Skeletal muscle cell (primary cell): ENCODE results near the gene SH3PXD2A.

Source experiments
- DNase-seq: peaks from one replicate; pipeline ENCODE4 v3.0.0-alpha.2; 2010; ENCODE audit warnings: low read depth
- H3K4me3 ChIP-seq: 2 replicates; pipeline ENCODE4 v1.5.1; 2011; ENCODE audit warnings: low read depth, mild to moderate bottlenecking, control low read depth, low read length, moderate library complexity

SH3PXD2A gene

DNA sequence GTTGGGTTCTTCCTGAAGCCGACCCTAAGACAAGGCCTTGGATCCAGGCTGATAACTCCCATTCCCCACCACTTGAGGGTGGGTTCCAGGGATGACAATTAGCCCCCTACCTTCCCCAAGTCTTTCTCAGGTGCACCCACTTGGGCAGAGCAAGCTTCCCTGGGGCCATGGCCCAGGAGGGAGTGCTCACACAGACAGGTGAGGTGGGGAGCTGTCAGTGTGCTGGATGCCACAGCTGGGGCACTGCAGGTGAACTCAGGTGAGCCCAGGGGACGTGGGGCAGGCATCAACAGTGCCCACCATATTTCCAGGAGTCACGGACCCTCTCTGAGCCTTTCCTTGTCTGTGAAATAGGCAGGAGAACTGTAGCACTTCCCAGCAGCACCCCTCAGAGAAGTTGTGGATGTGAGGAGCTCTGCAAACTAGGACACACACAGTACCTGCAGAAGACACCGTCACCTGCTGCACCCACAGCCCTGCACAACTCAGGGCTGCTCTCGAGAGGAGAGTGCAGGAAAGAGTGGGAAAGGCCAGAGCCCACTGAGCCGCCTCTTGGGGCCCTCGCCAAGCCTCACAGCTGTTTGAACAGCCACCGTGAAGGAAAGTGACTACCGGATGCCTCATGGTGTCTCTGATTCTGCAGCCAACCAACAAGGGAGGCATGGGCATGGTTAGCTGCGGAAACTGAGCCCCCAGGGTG, 17.9 kb downstream of the SH3PXD2A start:
- no peak for DNase-seq
- no peak overlapping the region for H3K4me3 ChIP-seq

DNA sequence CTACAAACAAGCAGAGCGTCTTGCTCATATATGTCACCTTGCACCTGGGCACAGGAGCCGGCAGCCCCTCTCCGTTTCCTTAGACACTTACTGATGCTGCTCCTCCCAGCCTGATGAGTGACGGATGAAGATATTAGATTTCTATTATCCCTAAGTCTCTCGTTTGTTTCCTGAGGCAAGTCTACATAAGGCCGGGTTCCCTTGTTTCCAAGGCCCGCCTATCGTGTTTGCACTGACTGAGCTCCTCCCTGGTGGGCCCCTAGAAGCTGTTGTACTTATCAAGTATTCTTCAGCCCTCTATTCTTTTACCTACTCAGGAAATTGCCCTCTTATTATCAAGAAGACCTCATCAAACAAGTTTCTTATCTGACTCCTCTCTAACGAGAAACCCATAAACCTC, 18.5 kb downstream of the SH3PXD2A start:
- DNase-seq = no peak

DNA sequence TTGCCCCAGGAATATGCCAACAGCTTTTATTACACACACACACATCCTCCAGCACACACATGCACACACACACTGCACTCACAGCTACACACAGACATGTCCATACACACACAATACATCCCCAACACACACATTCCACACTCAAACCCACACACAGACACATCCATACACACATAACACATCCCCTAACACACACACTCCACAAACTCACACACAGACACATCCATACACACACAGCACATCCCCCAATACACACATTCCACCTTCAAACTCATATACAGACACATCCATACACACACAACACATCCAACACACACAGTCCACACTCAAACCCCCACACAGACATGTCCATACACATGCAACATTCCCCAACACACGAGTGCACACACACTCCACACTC, 19.1 kb downstream of the SH3PXD2A start:
- no peak for DNase-seq
- H3K4me3 ChIP-seq = no peak overlapping the region

More for the DNA sequence above, 18.5 kb downstream of the SH3PXD2A start:
- H3K4me3 ChIP-seq = no peak overlapping the region

DNA sequence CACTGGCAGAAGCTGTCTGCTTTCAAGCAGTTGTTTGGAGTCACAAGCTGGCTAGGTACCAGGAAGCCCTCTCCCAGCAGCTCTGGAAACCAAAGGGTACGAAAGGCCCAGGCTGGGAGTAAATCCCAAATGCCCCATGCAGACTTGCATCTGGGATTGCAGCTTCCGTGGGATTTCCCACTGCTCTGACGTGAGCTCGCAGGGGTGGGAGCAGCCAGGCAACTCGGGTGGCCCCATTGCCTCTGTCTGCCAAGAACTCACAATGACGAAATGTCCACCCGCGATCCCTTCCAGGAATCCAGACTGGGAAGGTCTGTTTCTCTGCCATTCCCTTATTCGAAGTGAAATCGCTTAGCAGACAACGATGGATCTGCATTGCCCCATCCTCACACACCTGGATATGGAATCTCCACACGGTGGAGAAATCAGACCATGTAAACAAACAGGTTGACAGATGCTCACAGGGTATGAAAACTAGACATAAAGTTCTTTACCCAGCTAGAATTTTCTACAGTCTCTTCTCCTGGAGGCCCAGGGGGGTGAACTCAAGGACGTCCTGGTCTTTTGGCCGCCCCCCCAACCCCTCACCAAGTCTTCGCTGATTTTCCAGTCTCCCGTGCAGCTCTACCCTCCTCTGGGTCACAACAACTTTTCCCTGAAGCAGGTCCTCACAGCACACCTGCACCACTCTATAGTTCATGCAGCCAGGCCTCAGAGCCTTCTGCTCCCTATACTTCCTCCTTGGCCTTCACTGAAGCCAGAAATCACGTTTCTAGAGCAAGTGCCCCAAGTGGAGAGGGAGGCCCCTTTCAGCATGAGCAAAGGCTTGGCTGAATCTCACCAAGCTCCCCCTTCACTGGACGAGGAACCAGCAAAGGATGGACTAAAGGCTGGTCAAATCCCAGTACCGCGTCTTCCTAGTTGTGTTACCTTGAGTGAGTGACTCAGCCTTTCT, 20.0 kb downstream of the SH3PXD2A start:
- DNase-seq = peak; percentile 94
- H3K4me3 ChIP-seq = no peak overlapping the region

DNA sequence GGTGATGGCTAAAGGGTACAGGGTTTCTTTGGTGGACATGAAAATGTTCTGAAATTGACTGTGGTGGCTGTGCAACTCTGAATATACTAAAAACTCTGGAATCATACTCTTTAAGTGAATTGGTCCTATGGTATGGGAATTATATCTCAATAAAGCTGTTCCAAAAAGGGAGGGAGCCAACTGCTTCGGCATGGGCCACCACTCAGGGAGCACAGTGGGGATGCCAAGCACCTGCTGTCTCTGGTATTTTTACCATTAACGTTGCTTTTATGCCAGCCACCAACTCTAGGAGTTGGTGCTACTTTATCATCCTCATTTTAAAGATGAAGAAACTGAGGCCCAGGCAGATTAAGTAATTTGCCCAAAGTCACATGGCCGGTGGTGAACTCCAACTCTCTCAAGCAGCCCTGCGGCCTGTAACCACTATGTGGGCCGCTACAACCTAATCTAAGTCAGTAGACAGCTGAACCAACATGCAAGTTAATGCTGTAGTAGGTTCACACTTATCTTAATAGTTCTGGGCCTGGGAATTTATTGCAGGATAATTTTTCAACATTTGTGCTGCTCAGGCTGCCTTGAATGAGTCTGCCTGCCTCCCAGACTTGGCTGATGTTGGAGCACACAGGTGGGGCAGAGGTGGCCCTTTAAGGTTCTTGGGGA, 20.8 kb downstream of the SH3PXD2A start:
- no peak overlapping the region for H3K4me3 ChIP-seq
- DNase-seq = no peak

DNA sequence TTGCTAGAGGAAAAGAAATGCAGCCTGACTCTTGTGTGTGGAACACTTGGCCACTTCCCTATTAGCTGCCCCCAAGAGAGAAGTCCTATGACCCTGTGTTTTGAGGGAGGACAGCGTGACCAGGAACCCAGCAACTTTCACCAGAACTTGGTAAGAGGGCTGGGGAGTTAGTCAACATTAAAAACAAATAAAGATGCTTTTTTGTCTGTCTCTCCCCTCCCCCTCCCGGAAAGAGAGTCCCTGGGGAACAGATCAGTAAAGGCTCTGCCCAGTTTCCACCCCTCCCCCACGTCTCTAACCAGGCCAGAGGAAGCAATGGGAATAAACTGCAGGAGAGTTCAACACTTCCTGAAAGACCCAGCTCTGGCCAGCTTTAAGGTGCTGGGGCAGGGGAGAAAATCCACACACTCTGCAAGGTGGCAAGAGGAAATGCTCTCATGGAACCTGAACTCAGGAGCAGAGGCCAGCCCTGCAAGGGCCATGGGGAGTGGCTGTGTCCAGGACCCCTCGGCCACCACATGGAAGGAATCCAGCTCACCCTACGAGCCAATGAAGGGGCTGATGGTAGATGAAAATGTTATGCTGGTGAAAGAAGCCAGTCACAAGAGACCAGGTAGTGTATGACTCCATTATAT, 21.5 kb downstream of the SH3PXD2A start:
- DNase-seq = no peak
- H3K4me3 ChIP-seq = no peak overlapping the region

DNA sequence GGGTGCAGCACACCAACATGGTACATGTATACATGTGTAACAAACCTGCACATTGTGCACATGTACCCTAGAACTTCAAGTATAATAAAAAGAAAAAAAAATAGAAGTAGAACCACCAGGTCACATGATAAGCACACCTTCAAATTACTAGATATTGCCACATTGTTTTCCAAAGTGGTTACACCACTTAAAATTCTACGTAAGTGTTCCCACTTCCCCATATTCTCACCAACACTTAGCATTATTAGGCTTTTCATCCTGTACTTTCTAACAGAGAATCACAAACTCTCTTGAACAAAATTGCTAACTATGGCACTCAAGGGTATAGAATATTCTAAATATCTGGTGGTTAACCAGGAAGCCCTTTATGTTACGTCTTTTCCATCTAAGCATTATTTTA, 22.6 kb downstream of the SH3PXD2A start:
- DNase-seq = no peak
- no peak overlapping the region for H3K4me3 ChIP-seq

DNA sequence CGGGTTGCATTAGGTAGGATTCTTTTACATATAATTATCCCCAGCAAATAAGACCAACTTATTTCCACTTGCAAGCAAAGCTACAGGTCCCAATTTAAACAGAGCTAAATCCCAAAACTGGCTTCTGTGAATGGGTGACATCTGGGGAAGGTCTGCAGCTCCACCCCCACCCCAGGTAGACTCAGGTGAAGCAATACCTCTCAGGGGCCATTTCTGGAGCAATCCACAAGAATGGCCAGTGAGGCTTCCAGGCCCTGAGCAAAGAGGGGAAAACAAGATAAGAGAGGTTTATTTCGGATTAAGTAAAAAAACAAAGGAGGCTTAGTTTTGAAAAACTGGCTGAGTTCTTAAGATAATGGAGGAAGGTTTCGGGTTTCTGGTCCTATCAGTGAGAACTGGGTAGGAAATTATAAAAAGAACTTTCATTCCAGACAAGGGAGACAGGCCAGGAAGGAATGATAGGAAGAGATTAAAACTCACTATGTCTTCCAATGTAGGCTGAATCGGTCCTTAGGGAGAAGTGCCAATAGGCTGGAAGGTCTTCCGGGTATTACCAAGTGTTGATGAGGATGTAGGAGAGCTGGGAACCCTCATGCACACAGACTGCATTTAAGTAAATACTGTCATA, 25.4 kb downstream of the SH3PXD2A start:
- H3K4me3 ChIP-seq = no peak overlapping the region
- no peak for DNase-seq

DNA sequence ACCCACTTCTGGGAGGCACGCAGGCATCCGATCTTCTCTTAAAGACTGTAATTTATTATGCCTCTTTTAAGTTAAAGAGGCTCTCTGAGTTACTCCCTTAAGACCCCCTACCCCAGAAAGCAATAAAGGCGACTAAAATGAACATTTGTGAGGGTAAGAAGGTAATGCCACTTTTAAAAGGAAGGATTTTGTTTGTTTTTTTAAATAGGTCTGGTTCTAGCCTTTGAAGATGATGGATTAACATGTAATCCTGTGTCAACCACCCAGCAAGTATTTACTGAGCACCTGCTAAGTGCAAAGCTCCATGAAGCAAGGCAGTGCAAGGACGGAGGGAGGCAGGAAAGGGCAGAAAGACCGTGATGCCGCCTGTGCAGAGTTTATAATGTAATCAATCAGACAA, 26.1 kb downstream of the SH3PXD2A start:
- no peak for DNase-seq
- H3K4me3 ChIP-seq = no peak overlapping the region

DNA sequence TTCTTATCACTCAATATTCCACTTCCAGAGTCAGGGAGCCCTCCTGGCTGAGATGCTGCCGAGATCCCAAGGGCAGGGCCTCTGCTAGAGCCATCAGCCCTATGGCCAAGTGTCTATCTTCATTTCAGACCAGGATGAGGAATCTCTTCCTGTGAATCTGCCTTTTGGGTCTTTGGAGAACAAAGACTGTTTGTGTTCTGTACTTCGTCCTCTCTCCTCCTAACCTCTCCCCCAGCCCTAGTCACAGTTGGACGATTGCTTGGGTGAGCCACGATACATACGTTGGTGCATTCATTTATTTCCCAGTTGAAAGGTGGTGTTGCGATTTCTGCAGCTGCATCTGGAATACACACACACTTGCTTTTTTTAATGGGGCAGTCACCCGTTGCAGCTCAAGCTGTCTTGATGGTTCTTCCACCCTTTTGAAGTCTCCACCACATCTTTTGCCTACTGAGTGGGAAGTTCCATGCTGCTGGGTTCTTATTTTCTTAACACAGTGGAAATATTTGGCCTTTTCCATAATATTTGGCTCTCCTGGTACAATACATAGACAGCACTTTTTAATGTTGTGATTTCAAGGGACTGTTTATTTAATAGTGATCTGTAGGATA, 26.7 kb downstream of the SH3PXD2A start:
- no peak for DNase-seq
- no peak overlapping the region for H3K4me3 ChIP-seq

DNA sequence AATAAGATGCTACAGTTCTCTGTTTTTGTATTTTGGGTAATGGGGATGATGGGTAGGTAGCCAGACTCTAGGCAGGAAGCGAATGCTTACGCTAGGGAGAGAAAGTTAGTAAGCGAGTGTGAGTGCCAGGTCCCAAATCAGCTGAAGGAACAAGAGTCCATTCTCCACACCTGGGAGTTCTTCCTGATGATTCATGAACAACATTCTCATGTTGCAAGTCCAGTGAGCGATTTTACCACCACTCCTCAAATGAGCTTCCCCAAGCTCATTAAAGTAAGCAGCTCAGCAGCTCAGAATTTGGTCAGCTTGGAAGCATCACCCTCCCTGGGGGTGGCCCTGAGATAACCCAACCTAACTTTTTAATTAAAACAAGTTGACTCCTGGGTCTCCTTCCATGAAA, 27.3 kb downstream of the SH3PXD2A start:
- no peak overlapping the region for H3K4me3 ChIP-seq
- no peak for DNase-seq

DNA sequence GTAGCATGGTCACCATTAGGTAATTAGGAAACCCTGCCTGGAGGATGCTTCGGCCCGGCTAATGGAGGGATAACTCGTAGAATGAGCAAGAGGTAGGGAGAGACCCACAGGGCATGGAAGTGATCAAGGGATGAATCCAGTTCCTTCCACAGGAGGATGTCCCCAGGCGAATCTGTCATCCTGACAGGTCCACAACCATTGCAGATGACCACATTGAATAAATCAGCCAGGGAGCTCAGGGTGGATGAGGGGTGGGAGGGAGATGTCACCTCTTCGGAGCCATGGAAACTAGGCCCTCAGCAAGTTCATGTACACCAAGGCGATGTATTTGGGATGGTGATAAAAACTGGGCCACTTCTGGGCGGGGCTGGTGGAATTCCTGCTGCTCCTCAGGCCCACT, 28.5 kb downstream of the SH3PXD2A start:
- H3K4me3 ChIP-seq = no peak overlapping the region
- DNase-seq = no peak

DNA sequence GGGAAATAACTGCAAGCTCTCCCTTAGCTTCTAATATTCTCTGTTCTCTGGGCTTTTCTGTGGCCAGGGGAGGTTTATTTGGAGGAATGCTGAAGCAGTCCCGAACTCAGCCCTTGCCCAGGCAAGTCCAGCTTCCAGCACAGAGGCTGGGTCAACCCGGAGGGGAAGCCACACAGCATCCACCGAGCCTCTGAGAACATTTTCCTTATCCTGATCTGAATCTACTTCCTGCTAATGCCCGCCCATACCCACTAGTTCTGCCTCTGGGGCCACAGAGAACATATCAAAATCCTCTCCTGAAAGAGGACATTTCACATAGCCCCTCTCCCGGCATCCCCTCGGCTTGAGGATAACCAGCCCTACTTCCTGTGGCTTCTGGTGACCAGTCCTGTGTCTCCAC, 31.1 kb downstream of the SH3PXD2A start:
- DNase-seq = no peak
- H3K4me3 ChIP-seq = no peak overlapping the region

DNA sequence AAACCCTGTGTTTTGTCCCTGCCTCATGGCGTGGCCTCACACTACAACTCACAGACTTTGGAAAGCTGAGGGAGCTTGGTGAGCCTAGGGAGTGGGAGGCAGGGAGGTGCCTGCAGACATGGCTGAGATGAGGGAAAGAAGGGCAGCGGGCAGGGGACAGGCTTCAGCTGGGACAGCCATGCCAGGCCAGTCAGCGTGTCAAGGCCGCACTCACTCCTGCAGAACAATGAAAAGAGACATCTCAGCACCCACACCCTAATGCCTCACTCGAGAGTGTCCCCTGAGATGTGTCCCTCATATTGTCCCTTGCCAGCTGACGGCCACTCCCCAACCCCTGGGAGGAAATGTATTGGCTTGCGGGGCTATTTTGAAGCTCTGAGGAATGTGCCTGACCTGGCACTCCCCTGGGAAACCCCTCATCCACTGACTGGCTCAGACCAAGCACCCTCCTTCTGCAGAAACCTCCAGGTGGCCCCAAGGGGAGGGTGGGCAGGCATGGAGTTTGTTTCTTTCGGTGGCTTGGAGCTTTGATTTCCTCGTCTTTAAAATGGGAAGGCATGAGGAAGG, 31.6 kb downstream of the SH3PXD2A start:
- DNase-seq = no peak

DNA sequence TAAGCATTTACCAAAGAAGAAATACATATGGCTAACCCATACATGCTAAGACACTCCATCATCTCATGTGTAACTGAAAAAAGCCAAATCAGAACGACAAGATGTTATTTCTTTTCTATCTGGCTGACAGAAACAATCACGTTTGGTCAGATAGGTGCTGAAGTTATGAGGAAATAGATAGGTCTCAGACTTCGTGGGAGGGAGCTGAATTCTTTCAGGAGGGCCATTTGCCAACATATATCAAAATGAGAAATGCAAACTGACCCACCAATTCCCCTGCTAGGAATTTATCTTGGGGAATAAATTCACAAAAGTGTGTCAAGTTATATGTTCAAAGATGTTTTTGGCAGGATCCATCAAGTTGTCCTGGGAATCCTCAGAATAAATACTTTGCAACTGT, 32.6 kb downstream of the SH3PXD2A start:
- no peak for DNase-seq
- no peak overlapping the region for H3K4me3 ChIP-seq

More for the DNA sequence above, 31.6 kb downstream of the SH3PXD2A start:
- no peak overlapping the region for H3K4me3 ChIP-seq

DNA sequence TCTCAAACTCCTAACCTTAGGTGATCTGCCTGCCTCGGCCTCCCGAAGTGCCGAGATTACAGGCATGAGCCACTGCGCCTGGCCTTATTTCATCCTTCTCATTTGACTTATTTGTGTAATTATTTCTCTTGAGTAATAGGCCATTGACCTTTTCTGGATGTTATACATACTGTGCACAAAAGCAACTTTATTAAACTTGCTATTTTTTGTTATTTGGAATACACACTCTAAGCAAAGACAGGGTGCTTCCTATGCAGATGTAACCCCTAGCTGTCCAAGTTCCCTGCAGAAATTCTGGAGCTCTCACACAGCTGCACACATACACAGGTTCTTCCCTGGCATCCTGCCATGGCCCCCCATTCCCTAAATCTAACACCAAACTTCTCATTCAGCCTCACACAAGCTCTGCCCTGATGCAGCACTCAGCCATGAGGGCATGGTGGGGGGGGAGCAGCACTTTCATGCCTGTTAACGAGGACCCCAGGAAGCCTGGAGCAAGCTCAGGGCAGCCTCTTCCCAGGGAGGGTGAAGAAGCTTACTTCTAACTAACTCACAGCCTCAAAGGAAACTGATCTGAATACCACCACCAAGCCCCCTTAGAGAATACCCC, 33.2 kb downstream of the SH3PXD2A start:
- no peak for DNase-seq
- no peak overlapping the region for H3K4me3 ChIP-seq

DNA sequence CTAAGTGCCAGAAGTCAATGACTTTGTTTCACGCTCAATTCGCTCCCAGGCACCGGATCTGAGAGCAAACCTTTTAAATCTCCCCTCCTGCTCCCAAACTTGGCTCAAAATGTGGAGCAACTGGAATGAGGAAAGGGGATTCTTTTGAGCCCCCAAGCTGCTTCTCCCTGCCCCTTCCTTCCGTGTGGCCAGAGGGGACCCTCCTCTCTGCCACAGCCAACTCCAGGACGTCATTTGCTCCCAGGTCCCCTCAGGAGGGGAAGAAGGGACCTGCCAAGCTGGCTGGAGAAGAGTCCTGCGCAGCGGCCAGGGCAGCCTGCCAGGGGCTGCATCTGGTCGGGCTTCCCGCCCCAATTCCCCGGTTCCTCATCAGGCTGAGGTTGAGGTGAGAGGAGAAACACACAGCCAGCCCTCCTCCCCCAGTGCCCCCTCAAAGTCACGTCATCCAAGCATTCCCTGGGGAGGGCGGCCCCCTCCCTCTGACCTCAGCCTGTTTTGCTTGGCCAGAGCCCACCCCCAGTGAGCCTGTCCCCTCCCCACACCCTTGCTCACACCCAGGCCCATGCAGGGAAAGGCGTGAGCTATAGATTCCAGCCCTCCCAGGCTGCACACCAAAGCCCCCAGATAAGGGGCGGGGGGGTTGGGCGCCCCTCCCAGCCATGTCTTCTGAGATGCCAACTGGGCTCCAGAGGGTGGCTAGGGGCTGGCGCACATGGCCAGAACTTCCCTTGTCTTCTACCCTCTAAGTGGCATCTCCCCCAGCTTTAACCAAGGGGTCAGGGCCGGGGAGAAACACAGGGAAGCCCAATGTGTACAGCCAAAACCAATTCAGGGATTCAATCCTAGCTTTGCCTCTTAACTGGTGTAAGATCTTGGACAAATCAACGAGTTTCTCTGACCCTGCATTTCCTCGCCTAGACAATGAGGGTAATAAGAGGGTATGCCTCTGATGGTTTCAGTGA, 35.0 kb downstream of the SH3PXD2A start:
- DNase-seq = peak; percentile 90
- no peak overlapping the region for H3K4me3 ChIP-seq
